GM12872 (cell line): ENCODE results near the gene TIMM17B.

Source experiments
- TF ChIP-seq, protein P1 (sequence below): IDR thresholded peaks from 3 replicates; pipeline ENCODE4 v1.5.1; 2011; ENCODE audit warnings: low read depth, mild to moderate bottlenecking, low read length, moderate library complexity; ENCODE audit not compliant: insufficient read depth

The TIMM17B gene

DNA sequence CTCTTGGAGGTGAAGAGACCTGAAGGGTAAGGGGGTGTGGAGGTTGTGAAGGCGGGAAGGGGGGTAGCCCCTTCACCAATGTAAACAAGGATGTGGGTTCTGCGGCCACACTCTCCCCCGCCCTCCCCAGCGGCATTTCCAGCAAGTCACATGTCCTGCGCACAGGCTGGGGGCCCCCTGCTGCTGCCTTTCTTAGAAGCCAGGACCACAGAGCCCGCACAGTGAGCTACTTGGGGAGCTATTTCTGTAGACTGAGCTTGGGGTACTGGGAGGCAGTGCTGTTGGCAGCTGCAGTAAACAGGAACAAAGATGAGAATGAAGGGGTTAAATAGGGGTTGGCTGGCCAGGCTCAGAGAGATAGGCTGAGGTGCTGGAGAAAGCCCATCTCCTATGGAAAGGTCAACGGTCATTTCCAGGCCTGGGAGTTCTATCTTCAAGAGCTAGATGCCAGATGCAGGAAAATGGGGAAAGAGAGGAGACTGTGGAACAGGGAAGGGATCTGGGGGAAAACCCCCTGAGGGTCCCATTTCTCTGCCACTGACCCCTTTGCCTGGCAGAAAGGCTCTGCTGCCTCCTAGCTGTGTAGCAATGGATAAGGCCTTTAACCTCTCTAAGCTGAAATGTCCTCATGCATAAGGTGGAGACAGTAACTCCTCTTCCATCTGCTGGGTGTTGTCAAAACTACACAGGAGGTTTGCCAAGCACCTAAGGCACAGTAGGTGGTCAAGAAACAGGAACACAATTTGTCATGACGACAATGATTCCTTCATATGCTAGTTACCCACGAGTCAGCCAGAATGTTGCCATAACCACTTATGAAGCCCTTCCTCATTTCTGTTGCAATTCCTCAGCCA lies 39.7 kb upstream of the TIMM17B start:
- TF ChIP-seq, protein P1, sequence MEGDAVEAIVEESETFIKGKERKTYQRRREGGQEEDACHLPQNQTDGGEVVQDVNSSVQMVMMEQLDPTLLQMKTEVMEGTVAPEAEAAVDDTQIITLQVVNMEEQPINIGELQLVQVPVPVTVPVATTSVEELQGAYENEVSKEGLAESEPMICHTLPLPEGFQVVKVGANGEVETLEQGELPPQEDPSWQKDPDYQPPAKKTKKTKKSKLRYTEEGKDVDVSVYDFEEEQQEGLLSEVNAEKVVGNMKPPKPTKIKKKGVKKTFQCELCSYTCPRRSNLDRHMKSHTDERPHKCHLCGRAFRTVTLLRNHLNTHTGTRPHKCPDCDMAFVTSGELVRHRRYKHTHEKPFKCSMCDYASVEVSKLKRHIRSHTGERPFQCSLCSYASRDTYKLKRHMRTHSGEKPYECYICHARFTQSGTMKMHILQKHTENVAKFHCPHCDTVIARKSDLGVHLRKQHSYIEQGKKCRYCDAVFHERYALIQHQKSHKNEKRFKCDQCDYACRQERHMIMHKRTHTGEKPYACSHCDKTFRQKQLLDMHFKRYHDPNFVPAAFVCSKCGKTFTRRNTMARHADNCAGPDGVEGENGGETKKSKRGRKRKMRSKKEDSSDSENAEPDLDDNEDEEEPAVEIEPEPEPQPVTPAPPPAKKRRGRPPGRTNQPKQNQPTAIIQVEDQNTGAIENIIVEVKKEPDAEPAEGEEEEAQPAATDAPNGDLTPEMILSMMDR, result peak; percentile 54

DNA sequence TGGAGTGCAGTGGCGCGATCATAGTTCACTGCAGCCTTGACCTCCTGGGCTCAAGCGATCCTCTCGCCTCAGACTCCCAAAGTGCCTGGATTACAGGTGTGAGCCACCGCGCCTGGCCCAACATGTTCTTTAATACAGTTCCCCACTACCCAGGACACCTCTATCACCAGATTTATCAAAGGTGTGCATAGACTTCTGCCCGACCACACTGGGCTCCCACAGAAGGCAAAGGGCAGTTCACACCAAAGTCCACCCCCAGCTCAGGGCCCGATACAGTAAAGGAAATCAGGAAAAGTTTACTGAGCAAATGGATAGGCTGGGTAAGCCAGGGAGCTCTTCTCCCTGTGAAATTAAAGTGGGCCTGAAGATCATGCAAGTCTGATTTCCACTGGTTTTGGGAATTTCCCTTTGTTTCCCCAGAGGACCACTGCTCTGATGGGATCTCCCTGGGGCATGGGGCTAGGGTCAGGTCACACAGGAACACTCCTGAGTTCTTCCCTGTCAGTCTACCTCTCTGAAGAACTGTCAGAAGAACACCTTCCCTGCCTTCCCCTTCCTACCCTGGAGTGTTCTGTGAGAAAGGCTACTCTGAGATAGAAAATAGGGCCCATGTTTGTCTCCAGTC lies 39.0 kb upstream of the TIMM17B start:
- TF ChIP-seq, protein P1, result no peak

DNA sequence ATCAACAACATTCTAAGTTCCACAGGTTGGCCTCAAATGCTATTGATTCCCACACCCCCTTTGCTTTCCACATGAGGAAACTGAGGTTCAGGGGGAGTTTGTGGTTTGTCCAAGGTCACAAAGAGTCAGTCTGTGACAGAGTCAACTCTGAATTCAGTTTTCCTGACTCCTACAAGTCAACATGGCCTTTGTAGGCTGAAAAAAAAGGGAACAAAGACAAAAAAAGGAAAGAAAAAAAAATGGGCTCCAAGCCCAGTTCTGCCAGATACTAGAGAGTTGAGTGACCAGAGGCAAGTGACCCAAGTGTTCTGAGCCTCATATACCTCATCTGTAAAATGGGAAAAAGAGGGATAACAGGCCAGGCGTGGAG lies 37.7 kb upstream of the TIMM17B start:
- TF ChIP-seq, protein P1, result no peak

DNA sequence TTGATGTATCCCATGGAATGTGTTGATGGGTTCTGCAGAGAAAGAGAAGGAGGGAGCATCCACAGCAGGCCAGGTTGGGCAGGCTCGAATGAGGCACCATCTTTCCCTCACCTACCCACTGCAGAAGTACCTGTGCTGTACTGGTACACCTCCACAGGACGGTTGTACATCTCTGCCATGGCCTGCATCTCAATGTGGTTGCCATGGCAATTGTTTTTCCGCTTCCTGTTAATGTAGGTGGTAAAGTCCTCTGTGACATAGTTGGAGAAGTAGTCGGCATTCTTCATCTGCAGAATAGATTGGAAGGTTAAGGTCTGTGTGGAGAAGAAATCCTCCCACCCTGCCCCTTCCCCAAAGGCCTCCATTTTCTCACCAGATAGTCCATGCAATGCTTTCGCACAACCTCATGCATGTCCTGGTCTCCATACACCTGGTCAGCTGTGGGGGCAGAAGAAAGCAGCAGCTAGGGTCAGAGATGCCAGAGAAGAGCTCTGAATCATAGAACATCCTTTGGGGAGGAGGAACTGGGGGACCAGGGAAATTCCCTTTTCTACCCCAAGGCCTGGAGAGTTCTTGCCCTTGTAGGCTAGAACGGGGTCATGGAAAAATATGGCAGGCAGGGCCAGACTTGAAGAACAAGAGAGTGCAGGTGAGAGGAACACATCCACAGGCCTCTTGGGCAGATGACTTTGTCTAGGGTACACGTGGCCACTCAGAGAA lies 37.2 kb upstream of the TIMM17B start:
- TF ChIP-seq, protein P1, result no peak

DNA sequence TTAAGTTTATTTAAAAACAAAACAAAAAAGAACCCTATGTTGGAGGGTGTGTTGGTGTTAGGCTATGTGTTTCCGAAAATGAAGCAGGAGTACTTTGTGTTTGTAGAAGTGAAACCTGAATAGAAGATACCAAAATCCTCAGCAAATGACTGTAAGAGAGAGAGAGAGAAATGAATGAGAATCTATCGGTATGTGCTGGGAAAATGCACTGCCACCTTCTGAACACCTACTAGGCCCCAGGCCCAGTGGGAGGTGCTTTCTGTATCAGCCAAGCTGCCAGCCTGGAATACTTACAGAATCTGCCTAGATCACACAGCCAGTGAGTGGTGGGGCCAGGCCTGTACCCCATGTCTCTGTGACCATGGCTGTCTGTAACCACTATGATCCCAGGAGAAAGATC lies 36.2 kb upstream of the TIMM17B start:
- TF ChIP-seq, protein P1, result no peak

DNA sequence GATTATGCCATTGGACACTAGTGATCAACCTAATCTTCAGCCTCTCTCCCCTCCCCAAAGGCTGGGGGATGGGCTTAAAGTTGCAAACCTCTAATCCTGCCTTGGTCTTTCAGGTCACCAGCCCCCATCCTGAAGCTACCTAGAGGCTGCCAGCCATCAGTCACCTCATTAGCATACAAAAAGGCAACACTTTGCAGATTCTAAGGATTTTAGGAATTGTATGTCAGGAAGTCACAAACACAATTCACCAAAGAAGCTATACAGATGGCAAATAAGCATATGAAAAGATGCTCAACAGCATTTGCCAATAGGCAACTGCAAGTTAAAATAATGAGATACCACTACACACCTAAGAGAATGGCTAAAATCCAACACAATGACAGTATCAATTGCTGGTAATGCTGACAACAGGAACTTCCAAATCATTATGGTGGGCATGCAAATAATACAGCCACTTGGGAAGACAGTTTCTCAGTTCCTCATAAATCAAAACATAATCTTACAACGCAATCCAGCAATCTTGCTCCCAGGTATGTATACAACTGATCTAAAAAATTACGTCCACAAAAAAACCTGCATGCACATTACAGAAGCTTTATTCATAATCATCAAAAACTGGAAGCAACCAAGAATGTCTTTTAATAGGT lies 30.3 kb upstream of the TIMM17B start:
- TF ChIP-seq, protein P1, result no peak

DNA sequence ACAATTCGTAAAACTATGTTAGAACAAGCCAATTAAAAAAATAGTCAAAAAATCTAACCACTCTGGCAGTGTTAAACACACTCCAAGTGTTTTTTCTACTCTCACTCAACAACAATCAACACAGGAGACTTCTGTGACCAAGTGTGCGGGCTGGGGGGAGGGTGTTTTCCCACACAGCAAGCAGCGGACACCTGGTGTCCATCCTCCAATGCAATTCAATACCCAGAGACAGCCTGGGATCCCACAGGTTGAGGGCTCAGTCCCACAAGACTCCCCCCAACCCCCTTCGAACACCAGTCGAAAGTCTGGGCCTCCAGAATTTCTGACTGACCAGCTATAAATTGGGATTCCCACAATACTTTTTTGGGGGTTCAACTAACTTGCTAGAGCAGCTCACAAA lies 29.6 kb upstream of the TIMM17B start:
- TF ChIP-seq, protein P1, result no peak
